Fibroblast of pulmonary artery (primary cell): ENCODE measurements around the gene HAGH.
"Not testable (repeated sequence)": the region's sequence is repeated elsewhere in the genome, so short reads cannot be mapped to it uniquely, and the experiment has no call there.

Experiments used
- DNase-seq: peaks from one replicate; pipeline ENCODE4 v3.0.0-alpha.2; 2010; ENCODE audit warnings: low read depth
- H3K4me3 ChIP-seq: replicated peaks from 2 replicates; pipeline ENCODE4 v1.5.1; 2011; ENCODE audit warnings: low read depth, mild to moderate bottlenecking, control low read depth, low read length, moderate library complexity
- CTCF ChIP-seq: IDR thresholded peaks from 2 replicates; pipeline ENCODE4 v1.5.1; 2011; ENCODE audit warnings: mild to moderate bottlenecking, control low read depth, low read length, inconsistent platforms; ENCODE audit errors: missing control alignments

The HAGH gene

GRCh38 chr16:1826691-1827573 lies at the start of gene HAGH, which contains the start of gene FAHD1:
Gene HAGH, minus strand, starts transcription at chr16:1826825. Its CDS starts 38 bp downstream, at chr16:1826787.
Gene FAHD1, plus strand, starts transcription at chr16:1827206. Its CDS starts 33 bp downstream, at chr16:1827239.
- H3K4me3 ChIP-seq, result peak within 1 kb of the TSS; percentile 98
- peak; percentile 98 for DNase-seq
- TF ChIP-seq CTCF, result no peak

GRCh38 chr16:1876066-1876465 lies 49.4 kb upstream of the HAGH start:
- DNase-seq, H3K4me3 ChIP-seq: not testable (repeated sequence)

GRCh38 chr16:1874854-1875253 lies 48.2 kb upstream of the HAGH start:
- TF ChIP-seq CTCF, result no peak
- no peak overlapping the region for H3K4me3 ChIP-seq
- no peak for DNase-seq

GRCh38 chr16:1871974-1872635 lies 45.5 kb upstream of the HAGH start, which contains the start of gene MEIOB:
Gene MEIOB, minus strand, starts transcription at chr16:1872164. Its CDS starts 3,989 bp downstream, at chr16:1868175.
- H3K4me3 ChIP-seq, result peak within 1 kb of the TSS; percentile 30
- no peak for DNase-seq
- TF ChIP-seq CTCF, result no peak

GRCh38 chr16:1870365-1871082 lies 43.9 kb upstream of the HAGH start:
- DNase-seq, result peak; percentile 43
- no peak overlapping the region for H3K4me3 ChIP-seq
- no peak for TF ChIP-seq CTCF

- no peak for DNase-seq
- no peak for TF ChIP-seq CTCF
- no peak overlapping the region for H3K4me3 ChIP-seq
These were observed 39.5 kb upstream of the HAGH start for GRCh38 chr16:1865902-1866690.
